ENCODE results near the gene CHMP6. TPM values are rescaled to one million over a fixed set of nuclear protein-coding genes. Genes with fewer than 3 reads are reported as not detected.

CHMP6 gene
- total and polyA plus RNA-seq, 10 donors, result 23.0 to 41.1 (median 30.8) TPM

GRCh38 chr17:80967404-80967872 lies 24.2 kb upstream of the CHMP6 start:
- DNase-seq, result peak; percentile 75
- peak overlapping the region in 5 of 8 donors; percentile 86 to 96 (median 89) for H3K27ac ChIP-seq
- 89 to 95% (median 90%) methylated on average over 6 to 19 of the region's 19 CpGs for WGBS, 5 donors
- peak in 1 of 3 donors; percentile 39 for TF ChIP-seq POLR2AphosphoS5 (IDR thresholded peaks at IDR 0.05)
- TF ChIP-seq POLR2A (IDR thresholded peaks at IDR 0.05), result no peak
- TF ChIP-seq, protein P1, sequence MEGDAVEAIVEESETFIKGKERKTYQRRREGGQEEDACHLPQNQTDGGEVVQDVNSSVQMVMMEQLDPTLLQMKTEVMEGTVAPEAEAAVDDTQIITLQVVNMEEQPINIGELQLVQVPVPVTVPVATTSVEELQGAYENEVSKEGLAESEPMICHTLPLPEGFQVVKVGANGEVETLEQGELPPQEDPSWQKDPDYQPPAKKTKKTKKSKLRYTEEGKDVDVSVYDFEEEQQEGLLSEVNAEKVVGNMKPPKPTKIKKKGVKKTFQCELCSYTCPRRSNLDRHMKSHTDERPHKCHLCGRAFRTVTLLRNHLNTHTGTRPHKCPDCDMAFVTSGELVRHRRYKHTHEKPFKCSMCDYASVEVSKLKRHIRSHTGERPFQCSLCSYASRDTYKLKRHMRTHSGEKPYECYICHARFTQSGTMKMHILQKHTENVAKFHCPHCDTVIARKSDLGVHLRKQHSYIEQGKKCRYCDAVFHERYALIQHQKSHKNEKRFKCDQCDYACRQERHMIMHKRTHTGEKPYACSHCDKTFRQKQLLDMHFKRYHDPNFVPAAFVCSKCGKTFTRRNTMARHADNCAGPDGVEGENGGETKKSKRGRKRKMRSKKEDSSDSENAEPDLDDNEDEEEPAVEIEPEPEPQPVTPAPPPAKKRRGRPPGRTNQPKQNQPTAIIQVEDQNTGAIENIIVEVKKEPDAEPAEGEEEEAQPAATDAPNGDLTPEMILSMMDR (IDR thresholded peaks at IDR 0.05 in 8 of 11, conservative IDR thresholded peaks at IDR 0.05 in 3 of 11), result no peak
- H3K9me3 ChIP-seq, result no peaks in the 10 kb centered on the region
- H3K4me1 ChIP-seq, result peaks cover 7 to 61% (median 45%) of the 10 kb centered on the region in 6 donors
- peaks cover 0 to 39% (median 17%) of the 10 kb centered on the region in 6 donors for H3K36me3 ChIP-seq
- H3K4me3 ChIP-seq, result no peak overlapping the region
- H3K27me3 ChIP-seq (replicated peaks in 1 of 7), result peaks cover 0 to 25% (median 0%) of the 10 kb centered on the region in 7 donors
- intact Hi-C loops (cut with DNase I; ENCODE audit: low total_unique reads), result no loop called here

DNA sequence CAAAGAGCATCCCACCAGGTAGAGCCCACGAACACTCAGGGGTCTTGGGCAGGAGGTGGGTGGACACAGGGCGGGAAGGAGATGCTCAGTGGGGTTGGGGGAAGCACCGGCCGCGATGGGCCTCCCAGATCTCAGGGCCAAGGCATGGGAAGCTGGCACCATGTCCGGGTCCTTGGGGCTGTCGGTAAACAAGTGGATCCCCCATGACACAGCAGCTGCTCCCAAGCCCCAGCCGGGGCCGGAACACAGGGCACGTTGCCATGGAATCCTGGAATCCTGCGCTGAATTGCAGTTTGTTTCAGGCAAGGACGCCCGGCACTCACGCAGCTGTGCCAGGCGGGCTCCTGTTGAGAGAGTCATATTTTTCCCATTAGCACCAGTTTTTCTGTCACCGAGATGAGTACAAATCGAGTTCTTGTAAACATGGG lies 23.0 kb upstream of the CHMP6 start:
- Histone ChIP-seq H3K36me3 (peaks cover 0 to 30% (median 17%) of the 10 kb centered on the region in 6 donors), H3K4me1 (peaks cover 7 to 61% (median 45%) of the 10 kb centered on the region in 6 donors), H3K9me3 (no peaks in the 10 kb centered on the region), H3K4me3 (peak overlapping the region in 1 of 8 donors; percentile 57), H3K27me3 (replicated peaks in 1 of 7) (peaks cover 0 to 30% (median 0%) of the 10 kb centered on the region in 7 donors), H3K27ac (peak overlapping the region; percentile 68 to 96 (median 87))
- intact Hi-C loops (cut with DNase I; ENCODE audit: low total_unique reads), result no loop called here
- TF ChIP-seq, protein P1 (IDR thresholded peaks at IDR 0.05 in 8 of 11, conservative IDR thresholded peaks at IDR 0.05 in 3 of 11), result no peak
- TF ChIP-seq POLR2A (IDR thresholded peaks at IDR 0.05) (no peak), POLR2AphosphoS5 (IDR thresholded peaks at IDR 0.05) (peak; percentile 71 to 78 (median 78))
- DNase-seq, result peak; percentile 88
- WGBS, 5 donors, result 39 to 84% (median 57%) methylated on average over 8 to 17 of the region's 17 CpGs

GRCh38 chr17:80969030-80969673 lies 22.5 kb upstream of the CHMP6 start:
- Histone ChIP-seq H3K27ac (peak overlapping the region; percentile 68 to 96 (median 87)), H3K36me3 (peaks cover 0 to 25% (median 14%) of the 10 kb centered on the region in 6 donors), H3K9me3 (no peaks in the 10 kb centered on the region), H3K27me3 (replicated peaks in 1 of 7) (peaks cover 0 to 35% (median 0%) of the 10 kb centered on the region in 7 donors), H3K4me3 (peak overlapping the region in 1 of 8 donors; percentile 57), H3K4me1 (peaks cover 7 to 58% (median 45%) of the 10 kb centered on the region in 6 donors)
- 42 to 52% (median 44%) methylated on average over 4 to 20 of the region's 20 CpGs for WGBS, 5 donors
- intact Hi-C loops (cut with DNase I; ENCODE audit: low total_unique reads), result no loop called here
- peak; percentile 88 for DNase-seq
- TF ChIP-seq POLR2A (IDR thresholded peaks at IDR 0.05), result no peak
- peak; percentile 63 to 78 (median 77) for TF ChIP-seq POLR2AphosphoS5 (IDR thresholded peaks at IDR 0.05)

DNA sequence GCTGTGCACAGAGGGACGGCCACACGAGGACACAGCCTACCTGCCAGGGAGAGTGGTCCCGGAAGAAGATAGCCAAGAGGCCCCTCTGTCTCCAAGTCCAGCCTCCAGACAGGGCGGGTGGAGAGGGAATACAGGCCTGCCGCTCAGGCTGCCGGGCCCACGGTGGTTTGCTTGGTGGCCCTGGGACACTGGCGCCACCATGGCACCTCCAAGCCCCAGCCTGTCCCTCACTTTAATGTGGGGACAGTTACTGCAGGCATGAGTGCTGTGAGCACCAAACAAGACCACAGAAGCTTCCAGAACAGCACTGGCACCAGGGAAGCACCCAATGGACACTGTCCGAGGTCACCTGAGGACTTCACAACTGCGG lies 22.0 kb upstream of the CHMP6 start:
- peak overlapping the region in 2 of 8 donors; percentile 5 to 57 for H3K4me3 ChIP-seq
- intact Hi-C loops (cut with DNase I; ENCODE audit: low total_unique reads), result loop anchor here (10.0 kb wide), 1 partner anchor 105 kb away; no protein-coding TSS in a partner anchor
- no peak for DNase-seq
- H3K27ac ChIP-seq, result peak overlapping the region; percentile 66 to 96 (median 87)
- peaks cover 0 to 20% (median 11%) of the 10 kb centered on the region in 6 donors for H3K36me3 ChIP-seq
- 52 to 82% (median 62%) methylated on average over 5 to 10 of the region's 10 CpGs for WGBS, 5 donors
- H3K9me3 ChIP-seq, result no peaks in the 10 kb centered on the region
- TF ChIP-seq POLR2A (IDR thresholded peaks at IDR 0.05), result no peak
- TF ChIP-seq POLR2AphosphoS5 (IDR thresholded peaks at IDR 0.05), result no peak
- TF ChIP-seq, protein P1 (IDR thresholded peaks at IDR 0.05 in 8 of 11, conservative IDR thresholded peaks at IDR 0.05 in 3 of 11), result no peak
- peaks cover 0 to 38% (median 0%) of the 10 kb centered on the region in 7 donors for H3K27me3 ChIP-seq (replicated peaks in 1 of 7)
- H3K4me1 ChIP-seq, result peaks cover 7 to 58% (median 43%) of the 10 kb centered on the region in 6 donors
